ENCODE results near the gene ARRDC4.
A peak's percentile ranks its signal among the peaks of the same experiment; 100 is the strongest.

The ARRDC4 gene

GRCh38 chr15:98002419-98002818 lies 41.9 kb downstream of the ARRDC4 start:
- 100% methylated on average over 3 of the region's 3 CpGs for WGBS (ENCODE audit: insufficient coverage)
- Histone ChIP-seq H3K27ac (ENCODE audit: insufficient read depth in 1 of 2, low read depth in 1 of 2, low read length in 2 of 2, poor library complexity in 1 of 2, severe bottlenecking in 2 of 2) (no peak overlapping the region), H3K27me3 (replicated peaks in 2 of 5; ENCODE audit: control insufficient read depth in 4 of 5, insufficient read depth in 5 of 5, low read length in 4 of 5) (no peaks in the 10 kb centered on the region), H3K9me3 (ENCODE audit: control extremely low read depth in 1 of 5, control insufficient read depth in 4 of 5, insufficient read depth in 2 of 5, low read depth in 1 of 5, low read length in 4 of 5) (no peaks in the 10 kb centered on the region), H3K4me3 (ENCODE audit: control insufficient read depth in 1 of 7, extremely low read depth in 1 of 7, insufficient read depth in 4 of 7, low read depth in 2 of 7, low read length in 6 of 7) (no peak overlapping the region), H3K4me1 (ENCODE audit: control extremely low read depth in 1 of 4, control insufficient read depth in 4 of 4, insufficient read depth in 4 of 4, low read length in 3 of 4) (peaks cover 0 to 4% (median 0%) of the 10 kb centered on the region in 4 experiments), H3K36me3 (ENCODE audit: control insufficient read depth in 4 of 4, insufficient read depth in 4 of 4, low read length in 3 of 4) (no peaks in the 10 kb centered on the region)
- POLR2A ChIA-PET, result no interaction called here
- CTCF ChIA-PET, result interaction anchor here (0.9 kb wide), 1 partner anchor 102 kb away, joined by 3 read pairs; no protein-coding TSS in a partner anchor
- DNase-seq, result no peak

GRCh38 chr15:98002866-98003265 lies 42.4 kb downstream of the ARRDC4 start:
- POLR2A ChIA-PET, result no interaction called here
- H3K27me3 ChIP-seq (replicated peaks in 2 of 5; ENCODE audit: control insufficient read depth in 4 of 5, insufficient read depth in 5 of 5, low read length in 4 of 5), result no peaks in the 10 kb centered on the region
- 76% methylated on average over 4 of the region's 4 CpGs for WGBS (ENCODE audit: insufficient coverage)
- no peaks in the 10 kb centered on the region for H3K36me3 ChIP-seq (ENCODE audit: control insufficient read depth in 4 of 4, insufficient read depth in 4 of 4, low read length in 3 of 4)
- H3K9me3 ChIP-seq (ENCODE audit: control extremely low read depth in 1 of 5, control insufficient read depth in 4 of 5, insufficient read depth in 2 of 5, low read depth in 1 of 5, low read length in 4 of 5), result no peaks in the 10 kb centered on the region
- H3K27ac ChIP-seq (ENCODE audit: insufficient read depth in 1 of 2, low read depth in 1 of 2, low read length in 2 of 2, poor library complexity in 1 of 2, severe bottlenecking in 2 of 2), result no peak overlapping the region
- peaks cover 0 to 4% (median 0%) of the 10 kb centered on the region in 4 experiments for H3K4me1 ChIP-seq (ENCODE audit: control extremely low read depth in 1 of 4, control insufficient read depth in 4 of 4, insufficient read depth in 4 of 4, low read length in 3 of 4)
- CTCF ChIA-PET, result interaction anchor here (0.9 kb wide), 1 partner anchor 103 kb away, joined by 3 read pairs; no protein-coding TSS in a partner anchor
- no peak for DNase-seq
- H3K4me3 ChIP-seq (ENCODE audit: control insufficient read depth in 1 of 7, extremely low read depth in 1 of 7, insufficient read depth in 4 of 7, low read depth in 2 of 7, low read length in 6 of 7), result no peak overlapping the region

- Histone ChIP-seq H3K9me3 (ENCODE audit: control extremely low read depth in 1 of 5, control insufficient read depth in 4 of 5, insufficient read depth in 2 of 5, low read depth in 1 of 5, low read length in 4 of 5) (no peaks in the 10 kb centered on the region), H3K27ac (ENCODE audit: insufficient read depth in 1 of 2, low read depth in 1 of 2, low read length in 2 of 2, poor library complexity in 1 of 2, severe bottlenecking in 2 of 2) (no peak overlapping the region), H3K4me3 (ENCODE audit: control insufficient read depth in 1 of 7, extremely low read depth in 1 of 7, insufficient read depth in 4 of 7, low read depth in 2 of 7, low read length in 6 of 7) (no peak overlapping the region), H3K36me3 (ENCODE audit: control insufficient read depth in 4 of 4, insufficient read depth in 4 of 4, low read length in 3 of 4) (no peaks in the 10 kb centered on the region), H3K4me1 (ENCODE audit: control extremely low read depth in 1 of 4, control insufficient read depth in 4 of 4, insufficient read depth in 4 of 4, low read length in 3 of 4) (peaks cover 0 to 4% (median 0%) of the 10 kb centered on the region in 4 experiments), H3K27me3 (replicated peaks in 2 of 5; ENCODE audit: control insufficient read depth in 4 of 5, insufficient read depth in 5 of 5, low read length in 4 of 5) (no peaks in the 10 kb centered on the region)
- WGBS (ENCODE audit: insufficient coverage), result 97% methylated on average over 5 of the region's 5 CpGs
- ChIA-PET POLR2A (no interaction called here), CTCF (interaction anchor here (0.9 kb wide), 1 partner anchor 104 kb away, joined by 3 read pairs; no protein-coding TSS in a partner anchor)
- no peak for DNase-seq
Observed at GRCh38 chr15:98003518-98003917, 43.0 kb downstream of the ARRDC4 start.

- Histone ChIP-seq H3K9me3 (ENCODE audit: control extremely low read depth in 1 of 5, control insufficient read depth in 4 of 5, insufficient read depth in 2 of 5, low read depth in 1 of 5, low read length in 4 of 5) (no peaks in the 10 kb centered on the region), H3K27me3 (replicated peaks in 2 of 5; ENCODE audit: control insufficient read depth in 4 of 5, insufficient read depth in 5 of 5, low read length in 4 of 5) (no peaks in the 10 kb centered on the region), H3K4me1 (ENCODE audit: control extremely low read depth in 1 of 4, control insufficient read depth in 4 of 4, insufficient read depth in 4 of 4, low read length in 3 of 4) (peaks cover 0 to 4% (median 0%) of the 10 kb centered on the region in 4 experiments), H3K36me3 (ENCODE audit: control insufficient read depth in 4 of 4, insufficient read depth in 4 of 4, low read length in 3 of 4) (no peaks in the 10 kb centered on the region), H3K27ac (ENCODE audit: insufficient read depth in 1 of 2, low read depth in 1 of 2, low read length in 2 of 2, poor library complexity in 1 of 2, severe bottlenecking in 2 of 2) (no peak overlapping the region), H3K4me3 (ENCODE audit: control insufficient read depth in 1 of 7, extremely low read depth in 1 of 7, insufficient read depth in 4 of 7, low read depth in 2 of 7, low read length in 6 of 7) (no peak overlapping the region)
- ChIA-PET CTCF (no interaction called here), POLR2A (no interaction called here)
- 100% methylated on average over 1 of the region's 3 CpGs for WGBS (ENCODE audit: insufficient coverage)
- no peak for DNase-seq
Observed at GRCh38 chr15:98003996-98004395, 43.5 kb downstream of the ARRDC4 start.

- no peak overlapping the region for H3K4me3 ChIP-seq (ENCODE audit: control insufficient read depth in 1 of 7, extremely low read depth in 1 of 7, insufficient read depth in 4 of 7, low read depth in 2 of 7, low read length in 6 of 7)
Observed at GRCh38 chr15:98005659-98006058, 45.2 kb downstream of the ARRDC4 start.

GRCh38 chr15:98009169-98009568 lies 48.7 kb downstream of the ARRDC4 start:
- Histone ChIP-seq H3K27ac (ENCODE audit: insufficient read depth in 1 of 2, low read depth in 1 of 2, low read length in 2 of 2, poor library complexity in 1 of 2, severe bottlenecking in 2 of 2) (no peak overlapping the region), H3K9me3 (ENCODE audit: control extremely low read depth in 1 of 5, control insufficient read depth in 4 of 5, insufficient read depth in 2 of 5, low read depth in 1 of 5, low read length in 4 of 5) (no peaks in the 10 kb centered on the region), H3K27me3 (replicated peaks in 2 of 5; ENCODE audit: control insufficient read depth in 4 of 5, insufficient read depth in 5 of 5, low read length in 4 of 5) (no peaks in the 10 kb centered on the region), H3K4me3 (ENCODE audit: control insufficient read depth in 1 of 7, extremely low read depth in 1 of 7, insufficient read depth in 4 of 7, low read depth in 2 of 7, low read length in 6 of 7) (no peak overlapping the region), H3K36me3 (ENCODE audit: control insufficient read depth in 4 of 4, insufficient read depth in 4 of 4, low read length in 3 of 4) (no peaks in the 10 kb centered on the region), H3K4me1 (ENCODE audit: control extremely low read depth in 1 of 4, control insufficient read depth in 4 of 4, insufficient read depth in 4 of 4, low read length in 3 of 4) (peaks cover 0 to 26% (median 3%) of the 10 kb centered on the region in 4 experiments)
- CTCF ChIA-PET, result interaction anchor here (0.6 to 1.2 kb wide), 2 partner anchors 12 to 35 kb away, joined by 3 read pairs; no protein-coding TSS in a partner anchor
- POLR2A ChIA-PET, result no interaction called here
- 63% methylated on average over 3 of the region's 4 CpGs for WGBS (ENCODE audit: insufficient coverage)
- DNase-seq, result peak in 2 of 3 donors; percentile 34 to 47

More at GRCh38 chr15:98005659-98006058, 45.2 kb downstream of the ARRDC4 start:
- Histone ChIP-seq H3K9me3 (ENCODE audit: control extremely low read depth in 1 of 5, control insufficient read depth in 4 of 5, insufficient read depth in 2 of 5, low read depth in 1 of 5, low read length in 4 of 5) (no peaks in the 10 kb centered on the region), H3K27me3 (replicated peaks in 2 of 5; ENCODE audit: control insufficient read depth in 4 of 5, insufficient read depth in 5 of 5, low read length in 4 of 5) (no peaks in the 10 kb centered on the region), H3K27ac (ENCODE audit: insufficient read depth in 1 of 2, low read depth in 1 of 2, low read length in 2 of 2, poor library complexity in 1 of 2, severe bottlenecking in 2 of 2) (peak overlapping the region in 1 of 2 experiments; percentile 9), H3K36me3 (ENCODE audit: control insufficient read depth in 4 of 4, insufficient read depth in 4 of 4, low read length in 3 of 4) (no peaks in the 10 kb centered on the region), H3K4me1 (ENCODE audit: control extremely low read depth in 1 of 4, control insufficient read depth in 4 of 4, insufficient read depth in 4 of 4, low read length in 3 of 4) (peaks cover 0 to 12% (median 2%) of the 10 kb centered on the region in 4 experiments)
- WGBS (ENCODE audit: insufficient coverage), result 81% methylated on average over 4 of the region's 9 CpGs
- no peak for DNase-seq
- ChIA-PET CTCF (interaction anchor here (1.1 kb wide), 1 partner anchor 9 kb away, joined by 5 read pairs; no protein-coding TSS in a partner anchor), POLR2A (no interaction called here)

- CTCF ChIA-PET, result interaction anchor here (0.6 to 1.2 kb wide), 2 partner anchors 13 to 34 kb away, joined by 3 read pairs; no protein-coding TSS in a partner anchor
- WGBS (ENCODE audit: insufficient coverage), result 25% methylated on average over 5 of the region's 6 CpGs
- H3K27me3 ChIP-seq (replicated peaks in 2 of 5; ENCODE audit: control insufficient read depth in 4 of 5, insufficient read depth in 5 of 5, low read length in 4 of 5), result no peaks in the 10 kb centered on the region
- peak overlapping the region in 1 of 7 experiments; percentile 28 for H3K4me3 ChIP-seq (ENCODE audit: control insufficient read depth in 1 of 7, extremely low read depth in 1 of 7, insufficient read depth in 4 of 7, low read depth in 2 of 7, low read length in 6 of 7)
- H3K36me3 ChIP-seq (ENCODE audit: control insufficient read depth in 4 of 4, insufficient read depth in 4 of 4, low read length in 3 of 4), result no peaks in the 10 kb centered on the region
- peak in 2 of 3 donors; percentile 61 to 66 for DNase-seq
- H3K27ac ChIP-seq (ENCODE audit: insufficient read depth in 1 of 2, low read depth in 1 of 2, low read length in 2 of 2, poor library complexity in 1 of 2, severe bottlenecking in 2 of 2), result no peak overlapping the region
- H3K9me3 ChIP-seq (ENCODE audit: control extremely low read depth in 1 of 5, control insufficient read depth in 4 of 5, insufficient read depth in 2 of 5, low read depth in 1 of 5, low read length in 4 of 5), result no peaks in the 10 kb centered on the region
- POLR2A ChIA-PET, result no interaction called here
- peaks cover 0 to 26% (median 3%) of the 10 kb centered on the region in 4 experiments for H3K4me1 ChIP-seq (ENCODE audit: control extremely low read depth in 1 of 4, control insufficient read depth in 4 of 4, insufficient read depth in 4 of 4, low read length in 3 of 4)
Observed at GRCh38 chr15:98009971-98010370, 49.5 kb downstream of the ARRDC4 start.
